ENCODE results near the gene LRIG1.

The LRIG1 gene

GRCh38 chr3:66452303-66453011 is 48.4 kb downstream of the LRIG1 start:
- 0 out of 2 replicates have a peak, but pooled peaks have one; percentile 2 for TF ChIP-seq CTCF (conservative IDR thresholded peaks at IDR 0.05; ENCODE audit: low read length)
- peak; percentile 53 for DNase-seq (ENCODE audit: low read depth)
- H3K4me3 ChIP-seq (ENCODE audit: low read length), result no peak overlapping the region

- no peak for TF ChIP-seq CTCF (conservative IDR thresholded peaks at IDR 0.05; ENCODE audit: low read length)
- H3K4me3 ChIP-seq (ENCODE audit: low read length), result no peak overlapping the region
- DNase-seq (ENCODE audit: low read depth), result no peak
These were observed 49.1 kb downstream of the LRIG1 start for GRCh38 chr3:66451766-66452165.

GRCh38 chr3:66450390-66451022 is 50.3 kb downstream of the LRIG1 start:
- H3K4me3 ChIP-seq (ENCODE audit: low read length), result 0 out of 2 replicates have a peak overlapping the region, but pooled peaks have one; percentile 6
- TF ChIP-seq CTCF (conservative IDR thresholded peaks at IDR 0.05; ENCODE audit: low read length), result no peak
- peak; percentile 72 for DNase-seq (ENCODE audit: low read depth)

- DNase-seq (ENCODE audit: low read depth), result no peak
- no peak for TF ChIP-seq CTCF (conservative IDR thresholded peaks at IDR 0.05; ENCODE audit: low read length)
- no peak overlapping the region for H3K4me3 ChIP-seq (ENCODE audit: low read length)
These were observed 51.3 kb downstream of the LRIG1 start for GRCh38 chr3:66449411-66449974.

GRCh38 chr3:66444146-66444644 is 56.6 kb downstream of the LRIG1 start:
- no peak overlapping the region for H3K4me3 ChIP-seq (ENCODE audit: low read length)
- TF ChIP-seq CTCF (conservative IDR thresholded peaks at IDR 0.05; ENCODE audit: low read length), result no peak
- no peak for DNase-seq (ENCODE audit: low read depth)

- peak overlapping the region; percentile 45; the same call in 1 of the 2 replicates for H3K4me3 ChIP-seq (ENCODE audit: low read length)
These were observed 57.6 kb downstream of the LRIG1 start for GRCh38 chr3:66443118-66443803.

More at GRCh38 chr3:66443118-66443803, 57.6 kb downstream of the LRIG1 start:
- TF ChIP-seq CTCF (conservative IDR thresholded peaks at IDR 0.05; ENCODE audit: low read length), result no peak
- DNase-seq (ENCODE audit: low read depth), result no peak
